Panc1 (cell line): ENCODE results near the gene NVL. TPM values are rescaled to one million over a fixed set of nuclear protein-coding genes. Genes with fewer than 3 reads are reported as not detected.

ENCODE experiments used
- ATAC-seq: fragments of 200-7000 bp; cut with Tn5 transposase; 2 replicates; pipeline ENCODE4 v1.9.1; 2020; ENCODE audit warnings: mild to moderate bottlenecking, moderate library complexity
- BruUV-seq: library from RNA; stranded (reverse); fragments of 400-500 nt; replicated peaks from 2 replicates; lab custom pipeline; 2021; lab: Mats Ljungman, UMichigan
- CTCF ChIA-PET: fragments of 300-600 bp; sonication (Branson Sonifier 250); formaldehyde crosslinking; loops from one replicate; lab custom pipeline; 2022; ENCODE audit warnings: antibody characterized with exemption; lab: Charles Lee
- POLR2A ChIA-PET: fragments of 300-600 bp; sonication (Branson Sonifier 250); formaldehyde crosslinking; loops from one replicate; lab custom pipeline; 2022; ENCODE audit warnings: antibody characterized with exemption; lab: Charles Lee
- DNase-seq: peaks from one replicate; pipeline ENCODE4 v3.0.0-alpha.2; 2010; ENCODE audit warnings: low read depth, low spot score
- H3K27ac ChIP-seq: 2 replicates; pipeline ENCODE4 v1.5.1; 2011; ENCODE audit warnings: mild to moderate bottlenecking, low read length, inconsistent platforms
- H3K27me3 ChIP-seq: fragments of 200-500 bp; sonication (Bioruptor generic); 2 replicates; pipeline ENCODE4 v1.6.0; 2014; ENCODE audit warnings: low read length, inconsistent platforms; ENCODE audit not compliant: control insufficient read depth, insufficient read depth
- H3K36me3 ChIP-seq: fragments of 200-500 bp; sonication (Bioruptor generic); 2 replicates; pipeline ENCODE4 v1.5.1; 2014; ENCODE audit warnings: inconsistent platforms, mild to moderate bottlenecking, low read length, moderate library complexity; ENCODE audit not compliant: control insufficient read depth, insufficient read depth
- H3K4me1 ChIP-seq: 2 replicates; pipeline ENCODE4 v1.5.1; 2011; ENCODE audit warnings: inconsistent platforms, mild to moderate bottlenecking, low read length, moderate library complexity; ENCODE audit not compliant: control insufficient read depth, insufficient read depth
- H3K4me3 ChIP-seq, 2 experiments: 2 replicates each; pipeline ENCODE4 v1.5.1; 2011 to 2012; ENCODE audit warnings: low read depth in 2 of 2, low read length in 2 of 2, mild to moderate bottlenecking in 2 of 2, inconsistent platforms in 1 of 2, moderate library complexity in 1 of 2
- H3K9me3 ChIP-seq: fragments of 200-500 bp; sonication (Bioruptor generic); 2 replicates; pipeline ENCODE4 v1.5.1; 2014; ENCODE audit warnings: low read depth, mild to moderate bottlenecking, inconsistent platforms, low read length, moderate library complexity; ENCODE audit not compliant: control insufficient read depth, insufficient read depth
- POLR2AphosphoS5 ChIP-seq: IDR thresholded peaks from 2 replicates; pipeline ENCODE4 v1.6.1; 2012; ENCODE audit warnings: mild to moderate bottlenecking, low read depth, low read length, moderate library complexity
- SIN3A ChIP-seq: IDR thresholded peaks from 2 replicates; pipeline ENCODE4 v1.6.1; 2012; ENCODE audit warnings: low read depth, mild to moderate bottlenecking, low read length, moderate library complexity, borderline replicate concordance; ENCODE audit not compliant: insufficient read depth
- TCF7L2 ChIP-seq: IDR thresholded peaks from 2 replicates; pipeline ENCODE4 v1.6.1; 2011; ENCODE audit warnings: mild to moderate bottlenecking, low read depth, low read length, inconsistent platforms
- in situ Hi-C: cut with HindIII; loops from 2 replicates; pipeline ENCODE4 v1.10.0; 2016; ENCODE audit warnings: low sequenced_read_pairs, low pct_unique_long_range_greater_than_20kb
- intact Hi-C: fragments of 100-400 bp; cut with micrococcal nuclease; formaldehyde crosslinking; loops from one replicate; pipeline ENCODE4 v1.10.0; 2022; ENCODE audit not compliant: unreplicated experiment
- total RNA-seq: library from RNA; stranded (reverse); gene quantifications from one replicate; pipeline ENCODE4 v1.2.1, GENCODE V29; 2021; ENCODE audit not compliant: unreplicated experiment
- TF ChIP-seq, protein P1 (sequence below): fragments of 450-650 bp; IDR thresholded peaks from 2 replicates; pipeline ENCODE4 v1.5.1; 2017; ENCODE audit warnings: mild to moderate bottlenecking
- TF ChIP-seq, protein P2 (sequence below), 2 experiments: IDR thresholded peaks; 2 replicates each; pipeline ENCODE4 v1.6.1; 2011 to 2012; ENCODE audit warnings: low read depth in 2 of 2, control low read depth in 1 of 2, low read length in 1 of 2, mild to moderate bottlenecking in 1 of 2, moderate library complexity in 1 of 2; ENCODE audit not compliant: insufficient read depth in 1 of 2

NVL gene
- total RNA-seq, 1 experiment from 2014 or later: 25.0 TPM

DNA sequence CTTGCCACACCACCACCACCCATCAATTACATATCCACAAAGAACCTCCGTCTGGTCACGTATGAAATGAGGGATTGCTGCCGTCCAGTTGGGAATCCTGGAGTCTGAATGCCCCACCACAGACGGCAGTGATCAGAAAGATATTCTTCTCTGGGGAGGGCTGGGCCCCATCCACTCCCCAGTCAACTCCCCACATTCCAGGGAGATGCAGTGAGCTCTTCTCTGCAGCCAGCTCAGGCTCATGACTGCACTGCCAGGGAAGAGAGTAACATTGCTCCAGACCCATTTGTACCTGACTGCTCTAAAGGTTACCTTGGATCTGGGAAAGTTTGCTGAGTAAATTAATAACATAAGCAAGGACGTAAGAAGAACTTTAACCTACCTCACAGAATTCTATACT, 128.6 kb downstream of the NVL start:
- no peak for ATAC-seq
- intact Hi-C loops (no loop called here), in situ Hi-C loops (no loop called here)
- Histone ChIP-seq H3K4me1 (peaks cover 5% of the 10 kb centered on the region; the same call in 1 of the 2 replicates), H3K4me3 (no peak overlapping the region), H3K9me3 (no peaks in the 10 kb centered on the region), H3K27me3 (no peaks in the 10 kb centered on the region), H3K36me3 (no peaks in the 10 kb centered on the region), H3K27ac (no peak overlapping the region)
- TF ChIP-seq TCF7L2 (no peak), POLR2AphosphoS5 (no peak), SIN3A (no peak)
- TF ChIP-seq, protein P1, sequence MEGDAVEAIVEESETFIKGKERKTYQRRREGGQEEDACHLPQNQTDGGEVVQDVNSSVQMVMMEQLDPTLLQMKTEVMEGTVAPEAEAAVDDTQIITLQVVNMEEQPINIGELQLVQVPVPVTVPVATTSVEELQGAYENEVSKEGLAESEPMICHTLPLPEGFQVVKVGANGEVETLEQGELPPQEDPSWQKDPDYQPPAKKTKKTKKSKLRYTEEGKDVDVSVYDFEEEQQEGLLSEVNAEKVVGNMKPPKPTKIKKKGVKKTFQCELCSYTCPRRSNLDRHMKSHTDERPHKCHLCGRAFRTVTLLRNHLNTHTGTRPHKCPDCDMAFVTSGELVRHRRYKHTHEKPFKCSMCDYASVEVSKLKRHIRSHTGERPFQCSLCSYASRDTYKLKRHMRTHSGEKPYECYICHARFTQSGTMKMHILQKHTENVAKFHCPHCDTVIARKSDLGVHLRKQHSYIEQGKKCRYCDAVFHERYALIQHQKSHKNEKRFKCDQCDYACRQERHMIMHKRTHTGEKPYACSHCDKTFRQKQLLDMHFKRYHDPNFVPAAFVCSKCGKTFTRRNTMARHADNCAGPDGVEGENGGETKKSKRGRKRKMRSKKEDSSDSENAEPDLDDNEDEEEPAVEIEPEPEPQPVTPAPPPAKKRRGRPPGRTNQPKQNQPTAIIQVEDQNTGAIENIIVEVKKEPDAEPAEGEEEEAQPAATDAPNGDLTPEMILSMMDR: no peak
- TF ChIP-seq, protein P2, sequence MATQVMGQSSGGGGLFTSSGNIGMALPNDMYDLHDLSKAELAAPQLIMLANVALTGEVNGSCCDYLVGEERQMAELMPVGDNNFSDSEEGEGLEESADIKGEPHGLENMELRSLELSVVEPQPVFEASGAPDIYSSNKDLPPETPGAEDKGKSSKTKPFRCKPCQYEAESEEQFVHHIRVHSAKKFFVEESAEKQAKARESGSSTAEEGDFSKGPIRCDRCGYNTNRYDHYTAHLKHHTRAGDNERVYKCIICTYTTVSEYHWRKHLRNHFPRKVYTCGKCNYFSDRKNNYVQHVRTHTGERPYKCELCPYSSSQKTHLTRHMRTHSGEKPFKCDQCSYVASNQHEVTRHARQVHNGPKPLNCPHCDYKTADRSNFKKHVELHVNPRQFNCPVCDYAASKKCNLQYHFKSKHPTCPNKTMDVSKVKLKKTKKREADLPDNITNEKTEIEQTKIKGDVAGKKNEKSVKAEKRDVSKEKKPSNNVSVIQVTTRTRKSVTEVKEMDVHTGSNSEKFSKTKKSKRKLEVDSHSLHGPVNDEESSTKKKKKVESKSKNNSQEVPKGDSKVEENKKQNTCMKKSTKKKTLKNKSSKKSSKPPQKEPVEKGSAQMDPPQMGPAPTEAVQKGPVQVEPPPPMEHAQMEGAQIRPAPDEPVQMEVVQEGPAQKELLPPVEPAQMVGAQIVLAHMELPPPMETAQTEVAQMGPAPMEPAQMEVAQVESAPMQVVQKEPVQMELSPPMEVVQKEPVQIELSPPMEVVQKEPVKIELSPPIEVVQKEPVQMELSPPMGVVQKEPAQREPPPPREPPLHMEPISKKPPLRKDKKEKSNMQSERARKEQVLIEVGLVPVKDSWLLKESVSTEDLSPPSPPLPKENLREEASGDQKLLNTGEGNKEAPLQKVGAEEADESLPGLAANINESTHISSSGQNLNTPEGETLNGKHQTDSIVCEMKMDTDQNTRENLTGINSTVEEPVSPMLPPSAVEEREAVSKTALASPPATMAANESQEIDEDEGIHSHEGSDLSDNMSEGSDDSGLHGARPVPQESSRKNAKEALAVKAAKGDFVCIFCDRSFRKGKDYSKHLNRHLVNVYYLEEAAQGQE (IDR thresholded peaks at IDR 0.05; ENCODE audit: insufficient read depth in 1 of 2, low read depth in 2 of 2, low read length in 1 of 2): no peak
- POLR2A ChIA-PET: no interaction called here
- no TSS peak for BruUV-seq
- CTCF ChIA-PET: no interaction called here
- no peak for DNase-seq

DNA sequence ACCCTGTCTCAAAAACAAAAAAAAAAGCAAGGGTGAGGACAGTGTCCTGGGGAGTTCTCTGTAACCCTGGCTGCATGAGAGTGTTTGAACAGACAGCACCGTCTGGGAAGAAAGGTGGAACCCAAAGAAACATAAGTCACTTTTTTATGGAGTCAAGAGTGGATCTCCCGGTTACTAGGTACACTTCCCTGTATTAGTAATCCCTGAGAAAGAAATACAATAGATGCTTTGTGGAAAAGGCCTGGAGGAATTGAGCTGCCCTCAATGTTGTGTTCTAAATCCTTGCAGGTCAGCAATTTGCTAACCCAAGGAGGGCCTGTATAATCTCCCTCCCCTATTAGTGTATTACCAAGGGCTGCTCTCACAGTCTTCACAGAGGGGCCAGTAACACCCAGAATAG, 130.3 kb downstream of the NVL start:
- peak; percentile 47 for ATAC-seq
- no peak for DNase-seq
- no TSS peak for BruUV-seq
- no peak overlapping the region for H3K27ac ChIP-seq
- TF ChIP-seq POLR2AphosphoS5 (no peak), TCF7L2 (no peak), SIN3A (no peak)
- TF ChIP-seq, protein P1: no peak
- TF ChIP-seq, protein P2 (IDR thresholded peaks at IDR 0.05; ENCODE audit: insufficient read depth in 1 of 2, low read depth in 2 of 2, low read length in 1 of 2): no peak
- H3K4me3 ChIP-seq: no peak overlapping the region
- in situ Hi-C loops: no loop called here
- POLR2A ChIA-PET: no interaction called here
- H3K4me1 ChIP-seq: peaks cover 3% of the 10 kb centered on the region; the same call in 1 of the 2 replicates
- H3K36me3 ChIP-seq: no peaks in the 10 kb centered on the region
- CTCF ChIA-PET: no interaction called here
- intact Hi-C loops: no loop called here
- no peaks in the 10 kb centered on the region for H3K9me3 ChIP-seq
- no peaks in the 10 kb centered on the region for H3K27me3 ChIP-seq
